ENCODE measurements around the gene POGZ.

Gene POGZ

DNA sequence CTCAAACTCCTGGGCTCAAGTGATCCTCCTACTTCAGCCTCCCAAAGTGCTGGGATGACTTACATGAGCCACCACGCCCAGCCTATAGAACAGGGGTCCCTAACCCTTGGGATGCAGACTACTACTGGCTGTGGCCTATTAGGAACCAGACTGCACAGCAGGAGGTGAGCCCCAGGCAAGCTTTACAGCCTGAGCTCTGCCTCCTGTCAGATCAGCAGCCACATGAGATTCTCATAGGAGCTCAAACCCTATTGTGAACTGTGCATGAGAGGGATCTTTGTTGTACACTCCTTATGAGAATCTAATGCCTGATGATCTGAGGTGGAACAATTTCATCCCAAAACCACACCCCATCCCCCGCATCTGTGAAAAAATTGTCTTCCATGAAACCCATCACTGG lies 73.3 kb downstream of the POGZ start:
- no peak overlapping the region for H3K4me3 ChIP-seq (ENCODE audit: low read depth in 1 of 2, low read length in 2 of 2)
- no peak overlapping the region for H3K27ac ChIP-seq (ENCODE audit: low read depth, low read length)
- no peaks in the 10 kb centered on the region for H3K9me3 ChIP-seq (ENCODE audit: control insufficient read depth in 1 of 2, low read length in 2 of 2)
- H3K4me1 ChIP-seq (ENCODE audit: control insufficient read depth in 1 of 2, insufficient read depth in 2 of 2, low read length in 2 of 2): no peaks in the 10 kb centered on the region
- no peak overlapping the region for H3K9ac ChIP-seq (ENCODE audit: low read depth in 1 of 2, low read length in 2 of 2)
- H3K27me3 ChIP-seq (ENCODE audit: control insufficient read depth in 1 of 2, insufficient read depth in 2 of 2, low read length in 2 of 2): no peaks in the 10 kb centered on the region
- H3K36me3 ChIP-seq (ENCODE audit: control insufficient read depth in 1 of 2, insufficient read depth in 2 of 2, low read length in 2 of 2): no peaks in the 10 kb centered on the region

GRCh38 chr1:151384584-151384983 lies 74.7 kb downstream of the POGZ start:
- H3K9me3 ChIP-seq (ENCODE audit: control insufficient read depth in 1 of 2, low read length in 2 of 2): no peaks in the 10 kb centered on the region
- no peaks in the 10 kb centered on the region for H3K27me3 ChIP-seq (ENCODE audit: control insufficient read depth in 1 of 2, insufficient read depth in 2 of 2, low read length in 2 of 2)
- no peaks in the 10 kb centered on the region for H3K4me1 ChIP-seq (ENCODE audit: control insufficient read depth in 1 of 2, insufficient read depth in 2 of 2, low read length in 2 of 2)
- H3K4me3 ChIP-seq (ENCODE audit: low read depth in 1 of 2, low read length in 2 of 2): no peak overlapping the region
- H3K27ac ChIP-seq (ENCODE audit: low read depth, low read length): no peak overlapping the region
- H3K36me3 ChIP-seq (ENCODE audit: control insufficient read depth in 1 of 2, insufficient read depth in 2 of 2, low read length in 2 of 2): no peaks in the 10 kb centered on the region
- no peak overlapping the region for H3K9ac ChIP-seq (ENCODE audit: low read depth in 1 of 2, low read length in 2 of 2)

DNA sequence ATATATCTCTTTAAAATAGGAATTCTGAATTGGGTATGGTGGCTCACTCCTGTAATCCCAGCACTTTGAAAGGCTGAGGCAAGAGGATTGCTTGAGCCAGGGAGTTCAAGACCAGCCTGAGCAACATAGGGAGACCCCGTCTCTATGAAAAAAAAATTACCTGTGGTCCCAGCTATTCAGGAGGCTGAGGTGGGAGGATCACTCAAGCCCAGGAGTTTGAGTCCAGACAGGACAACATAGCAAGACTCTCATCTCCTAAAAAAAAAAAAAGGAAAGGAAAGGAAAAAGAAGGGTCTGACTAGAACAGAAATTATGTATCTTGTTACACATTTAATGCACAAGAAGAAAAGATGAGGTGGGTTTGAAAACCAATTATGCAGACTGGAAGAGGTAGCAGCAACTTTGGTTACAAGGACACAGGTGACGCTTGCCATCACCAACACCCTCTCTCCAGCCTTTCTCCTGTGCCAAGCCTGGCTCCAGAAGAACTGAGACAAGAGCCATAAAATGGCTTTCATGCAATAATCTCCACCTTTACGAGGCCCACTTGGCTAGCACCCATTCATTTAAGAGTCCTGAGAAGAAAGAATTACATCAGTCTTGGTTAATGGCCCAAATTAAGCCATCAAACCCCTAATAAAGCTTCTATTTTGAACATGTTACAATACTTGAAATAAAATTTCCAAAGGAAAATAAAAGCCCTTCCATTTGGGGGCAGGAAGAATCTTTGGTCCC lies 82.0 kb downstream of the POGZ start:
- H3K4me3 ChIP-seq (ENCODE audit: low read depth in 1 of 2, low read length in 2 of 2): no peak overlapping the region
- no peaks in the 10 kb centered on the region for H3K9me3 ChIP-seq (ENCODE audit: control insufficient read depth in 1 of 2, low read length in 2 of 2)
- H3K27me3 ChIP-seq (ENCODE audit: control insufficient read depth in 1 of 2, insufficient read depth in 2 of 2, low read length in 2 of 2): no peaks in the 10 kb centered on the region
- H3K9ac ChIP-seq (ENCODE audit: low read depth in 1 of 2, low read length in 2 of 2): no peak overlapping the region
- H3K4me1 ChIP-seq (ENCODE audit: control insufficient read depth in 1 of 2, insufficient read depth in 2 of 2, low read length in 2 of 2): peaks cover 13 to 14% of the 10 kb centered on the region in 2 donors
- no peak overlapping the region for H3K27ac ChIP-seq (ENCODE audit: low read depth, low read length)
- no peaks in the 10 kb centered on the region for H3K36me3 ChIP-seq (ENCODE audit: control insufficient read depth in 1 of 2, insufficient read depth in 2 of 2, low read length in 2 of 2)

DNA sequence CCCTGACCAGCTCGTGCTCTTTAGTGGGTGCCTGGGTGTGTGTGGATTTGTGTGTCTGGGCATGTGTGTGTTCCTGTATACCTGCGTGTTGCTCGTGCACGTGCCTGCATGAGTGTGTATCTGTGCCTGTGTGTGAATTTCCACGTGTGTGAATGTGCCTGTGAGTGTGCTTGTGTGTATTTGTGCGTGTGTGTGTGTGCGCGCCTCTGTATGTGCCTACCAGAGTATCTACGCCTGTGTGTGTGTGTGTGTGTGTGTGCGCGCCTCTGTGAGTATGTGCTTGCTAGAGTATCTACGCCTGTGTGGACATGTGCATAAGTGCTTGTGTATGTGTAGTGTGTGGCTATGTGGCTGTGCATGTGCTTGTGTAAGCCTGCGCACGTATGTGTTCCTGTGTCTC lies 86.1 kb downstream of the POGZ start:
- Histone ChIP-seq H3K4me1 (ENCODE audit: control insufficient read depth in 1 of 2, insufficient read depth in 2 of 2, low read length in 2 of 2) (peaks cover 35 to 51% of the 10 kb centered on the region in 2 donors), H3K4me3 (ENCODE audit: low read depth in 1 of 2, low read length in 2 of 2) (no peak overlapping the region), H3K36me3 (ENCODE audit: control insufficient read depth in 1 of 2, insufficient read depth in 2 of 2, low read length in 2 of 2) (peaks cover 2 to 11% of the 10 kb centered on the region in 2 donors), H3K27me3 (ENCODE audit: control insufficient read depth in 1 of 2, insufficient read depth in 2 of 2, low read length in 2 of 2) (no peaks in the 10 kb centered on the region), H3K27ac (ENCODE audit: low read depth, low read length) (no peak overlapping the region), H3K9ac (ENCODE audit: low read depth in 1 of 2, low read length in 2 of 2) (no peak overlapping the region), H3K9me3 (ENCODE audit: control insufficient read depth in 1 of 2, low read length in 2 of 2) (no peaks in the 10 kb centered on the region)

DNA sequence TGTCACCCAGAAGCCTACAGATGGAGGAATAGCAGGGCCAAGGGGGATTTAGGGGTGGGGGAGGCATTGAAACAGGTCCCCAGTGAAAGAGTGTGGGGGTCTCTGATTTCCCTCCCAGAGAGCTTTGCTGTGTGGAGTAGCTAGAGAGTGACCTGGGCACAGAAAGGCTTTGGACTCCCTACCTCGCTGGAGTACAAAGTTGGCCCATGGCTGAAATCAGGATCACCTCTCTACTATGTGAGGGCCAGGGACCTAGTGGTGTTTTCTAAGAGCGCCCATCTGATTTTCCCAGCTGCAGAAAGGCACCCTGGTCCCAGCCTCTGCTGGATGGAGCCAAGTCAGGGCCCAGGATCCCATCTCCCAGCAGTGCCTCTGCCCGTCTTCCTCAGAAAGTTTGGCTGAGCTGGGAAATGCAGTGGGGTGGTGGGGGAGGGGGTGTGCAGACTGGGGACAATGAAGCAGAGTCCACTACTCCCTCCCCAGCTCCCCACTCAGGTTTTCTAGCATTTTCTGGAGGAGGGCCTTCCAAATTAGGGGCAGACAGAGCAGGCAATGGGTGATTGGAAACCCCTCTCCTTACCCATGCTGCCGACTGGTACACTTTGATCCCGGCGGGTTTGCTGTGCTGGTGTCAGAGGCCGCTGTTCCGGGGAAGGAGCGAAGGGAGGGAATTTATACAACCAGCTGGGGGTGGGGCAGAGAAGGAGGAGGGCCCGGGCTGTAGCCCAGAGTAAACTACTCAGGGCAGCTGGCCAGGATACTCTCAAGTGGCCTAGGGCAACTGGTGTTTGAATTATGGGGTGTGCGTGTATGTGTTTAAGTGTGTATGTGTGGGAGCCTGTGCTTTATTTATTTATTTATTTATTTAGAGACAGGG lies 87.0 kb downstream of the POGZ start, which contains the start of gene SELENBP1:
TSS of gene SELENBP1 (minus strand) at position 648 of the 877 bp plus-strand sequence. CDS start at position 584, 64 bp downstream.
- Histone ChIP-seq H3K4me3 (ENCODE audit: low read depth in 1 of 2, low read length in 2 of 2) (peak within 1 kb of the TSS; percentile 76 to 82), H3K27me3 (ENCODE audit: control insufficient read depth in 1 of 2, insufficient read depth in 2 of 2, low read length in 2 of 2) (no peaks in the 10 kb centered on the region), H3K4me1 (ENCODE audit: control insufficient read depth in 1 of 2, insufficient read depth in 2 of 2, low read length in 2 of 2) (peaks cover 39 to 53% of the 10 kb centered on the region in 2 donors), H3K27ac (ENCODE audit: low read depth, low read length) (peak within 1 kb of the TSS; percentile 79), H3K36me3 (ENCODE audit: control insufficient read depth in 1 of 2, insufficient read depth in 2 of 2, low read length in 2 of 2) (peaks cover 8 to 19% of the 10 kb centered on the region in 2 donors), H3K9ac (ENCODE audit: low read depth in 1 of 2, low read length in 2 of 2) (peak within 1 kb of the TSS; percentile 68 to 70), H3K9me3 (ENCODE audit: control insufficient read depth in 1 of 2, low read length in 2 of 2) (no peaks in the 10 kb centered on the region)

DNA sequence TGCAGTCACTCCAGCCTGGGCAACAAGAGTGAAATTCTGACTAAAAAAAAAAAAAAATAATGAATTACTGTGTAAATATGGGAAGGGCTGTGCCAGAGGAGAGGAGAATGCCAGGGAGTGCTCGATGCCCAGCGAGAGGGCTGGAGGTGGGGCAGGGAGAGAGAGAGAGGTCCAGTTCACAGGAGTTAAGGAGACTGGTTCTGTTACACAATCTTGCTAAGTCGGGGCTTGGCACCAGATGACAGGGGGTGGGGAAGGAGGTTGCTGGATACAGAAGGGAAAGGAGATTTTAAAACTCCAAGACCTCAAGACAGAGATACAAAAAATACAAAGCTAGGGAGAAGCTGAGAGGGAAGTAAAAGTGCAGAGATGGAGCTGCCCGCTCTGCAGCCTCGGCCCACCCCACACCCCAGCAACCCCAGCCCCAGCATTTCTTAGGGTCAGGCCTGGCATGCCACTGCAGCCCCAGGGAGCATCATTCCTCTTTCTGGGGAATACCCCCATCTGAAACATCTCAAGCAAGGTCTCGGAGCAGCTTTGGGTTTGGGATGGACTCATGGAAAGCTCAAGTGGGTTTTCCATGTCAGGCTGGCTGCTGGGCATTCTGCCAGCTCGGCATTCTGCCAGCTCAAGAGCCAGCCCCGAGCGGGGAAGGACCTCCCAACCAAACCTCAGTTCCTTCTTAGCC lies 87.8 kb downstream of the POGZ start:
- H3K27me3 ChIP-seq (ENCODE audit: control insufficient read depth in 1 of 2, insufficient read depth in 2 of 2, low read length in 2 of 2): no peaks in the 10 kb centered on the region

DNA sequence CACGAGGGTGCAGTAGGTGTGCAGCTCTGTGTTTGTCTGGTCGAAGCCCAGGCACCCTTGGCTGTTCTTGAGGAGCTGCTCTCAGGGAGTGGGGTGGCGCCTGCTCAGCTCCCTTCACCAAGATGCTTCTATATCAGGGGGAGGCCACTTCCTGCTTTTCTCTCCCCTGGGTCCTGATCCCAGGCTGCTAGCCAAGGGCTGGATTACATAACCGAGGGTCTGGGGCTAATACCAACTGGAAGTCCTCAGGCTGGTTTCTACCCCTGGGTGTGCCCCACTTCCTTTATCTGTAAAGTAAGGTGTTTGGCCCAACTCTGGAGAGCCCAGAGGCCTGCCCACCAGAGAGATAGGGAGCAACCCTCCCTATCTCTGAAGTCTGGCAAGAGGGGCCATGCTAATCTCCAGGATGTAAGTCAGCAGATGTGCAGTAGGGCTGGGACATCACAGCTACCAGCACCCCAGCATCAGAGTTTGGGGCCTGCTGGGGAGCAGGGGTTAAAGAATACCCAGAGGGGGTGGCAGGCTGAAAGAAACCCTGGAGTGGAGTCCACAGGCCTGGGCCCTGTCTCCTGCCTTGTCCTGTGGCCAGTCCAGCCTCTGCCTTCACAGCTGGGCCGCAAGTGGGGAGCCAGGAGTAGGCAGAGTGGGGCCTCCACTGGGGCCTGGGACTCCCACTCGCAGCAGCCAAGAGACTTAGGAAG lies 88.9 kb downstream of the POGZ start:
- no peaks in the 10 kb centered on the region for H3K9me3 ChIP-seq (ENCODE audit: control insufficient read depth in 1 of 2, low read length in 2 of 2)
- H3K9ac ChIP-seq (ENCODE audit: low read depth in 1 of 2, low read length in 2 of 2): peak overlapping the region; percentile 54 to 68
- peaks cover 23 to 35% of the 10 kb centered on the region in 2 donors for H3K36me3 ChIP-seq (ENCODE audit: control insufficient read depth in 1 of 2, insufficient read depth in 2 of 2, low read length in 2 of 2)
- H3K4me3 ChIP-seq (ENCODE audit: low read depth in 1 of 2, low read length in 2 of 2): peak overlapping the region; percentile 0 to 82
- no peak overlapping the region for H3K27ac ChIP-seq (ENCODE audit: low read depth, low read length)
- H3K4me1 ChIP-seq (ENCODE audit: control insufficient read depth in 1 of 2, insufficient read depth in 2 of 2, low read length in 2 of 2): peaks cover 39 to 53% of the 10 kb centered on the region in 2 donors
- no peaks in the 10 kb centered on the region for H3K27me3 ChIP-seq (ENCODE audit: control insufficient read depth in 1 of 2, insufficient read depth in 2 of 2, low read length in 2 of 2)

More for the DNA sequence above, 87.8 kb downstream of the POGZ start:
- Histone ChIP-seq H3K9ac (ENCODE audit: low read depth in 1 of 2, low read length in 2 of 2) (peak overlapping the region; percentile 68 to 70), H3K4me1 (ENCODE audit: control insufficient read depth in 1 of 2, insufficient read depth in 2 of 2, low read length in 2 of 2) (peaks cover 39 to 53% of the 10 kb centered on the region in 2 donors), H3K9me3 (ENCODE audit: control insufficient read depth in 1 of 2, low read length in 2 of 2) (no peaks in the 10 kb centered on the region), H3K4me3 (ENCODE audit: low read depth in 1 of 2, low read length in 2 of 2) (peak overlapping the region; percentile 76 to 82), H3K36me3 (ENCODE audit: control insufficient read depth in 1 of 2, insufficient read depth in 2 of 2, low read length in 2 of 2) (peaks cover 13 to 24% of the 10 kb centered on the region in 2 donors), H3K27ac (ENCODE audit: low read depth, low read length) (peak overlapping the region; percentile 0)

- Histone ChIP-seq H3K36me3 (ENCODE audit: control insufficient read depth in 1 of 2, insufficient read depth in 2 of 2, low read length in 2 of 2) (peaks cover 25 to 43% of the 10 kb centered on the region in 2 donors), H3K9me3 (ENCODE audit: control insufficient read depth in 1 of 2, low read length in 2 of 2) (no peaks in the 10 kb centered on the region), H3K27me3 (ENCODE audit: control insufficient read depth in 1 of 2, insufficient read depth in 2 of 2, low read length in 2 of 2) (no peaks in the 10 kb centered on the region), H3K4me1 (ENCODE audit: control insufficient read depth in 1 of 2, insufficient read depth in 2 of 2, low read length in 2 of 2) (peaks cover 39 to 53% of the 10 kb centered on the region in 2 donors), H3K4me3 (ENCODE audit: low read depth in 1 of 2, low read length in 2 of 2) (peak overlapping the region in 1 of 2 donors; percentile 82), H3K9ac (ENCODE audit: low read depth in 1 of 2, low read length in 2 of 2) (no peak overlapping the region), H3K27ac (ENCODE audit: low read depth, low read length) (no peak overlapping the region)
Measured at GRCh38 chr1:151369621-151370048, 89.7 kb downstream of the POGZ start.

GRCh38 chr1:151369302-151369610 lies 90.0 kb downstream of the POGZ start:
- Histone ChIP-seq H3K27ac (ENCODE audit: low read depth, low read length) (no peak overlapping the region), H3K4me3 (ENCODE audit: low read depth in 1 of 2, low read length in 2 of 2) (no peak overlapping the region), H3K9me3 (ENCODE audit: control insufficient read depth in 1 of 2, low read length in 2 of 2) (no peaks in the 10 kb centered on the region), H3K4me1 (ENCODE audit: control insufficient read depth in 1 of 2, insufficient read depth in 2 of 2, low read length in 2 of 2) (peaks cover 38 to 53% of the 10 kb centered on the region in 2 donors), H3K9ac (ENCODE audit: low read depth in 1 of 2, low read length in 2 of 2) (no peak overlapping the region), H3K36me3 (ENCODE audit: control insufficient read depth in 1 of 2, insufficient read depth in 2 of 2, low read length in 2 of 2) (peaks cover 28 to 47% of the 10 kb centered on the region in 2 donors), H3K27me3 (ENCODE audit: control insufficient read depth in 1 of 2, insufficient read depth in 2 of 2, low read length in 2 of 2) (no peaks in the 10 kb centered on the region)

Data from duodenal mucosa (tissue), 2 donors.